ENCODE results near the gene ZNF718.
"Not testable (repeated sequence)": the region's sequence is repeated elsewhere in the genome, so short reads cannot be mapped to it uniquely, and the experiment has no call there.

ZNF718 gene

DNA sequence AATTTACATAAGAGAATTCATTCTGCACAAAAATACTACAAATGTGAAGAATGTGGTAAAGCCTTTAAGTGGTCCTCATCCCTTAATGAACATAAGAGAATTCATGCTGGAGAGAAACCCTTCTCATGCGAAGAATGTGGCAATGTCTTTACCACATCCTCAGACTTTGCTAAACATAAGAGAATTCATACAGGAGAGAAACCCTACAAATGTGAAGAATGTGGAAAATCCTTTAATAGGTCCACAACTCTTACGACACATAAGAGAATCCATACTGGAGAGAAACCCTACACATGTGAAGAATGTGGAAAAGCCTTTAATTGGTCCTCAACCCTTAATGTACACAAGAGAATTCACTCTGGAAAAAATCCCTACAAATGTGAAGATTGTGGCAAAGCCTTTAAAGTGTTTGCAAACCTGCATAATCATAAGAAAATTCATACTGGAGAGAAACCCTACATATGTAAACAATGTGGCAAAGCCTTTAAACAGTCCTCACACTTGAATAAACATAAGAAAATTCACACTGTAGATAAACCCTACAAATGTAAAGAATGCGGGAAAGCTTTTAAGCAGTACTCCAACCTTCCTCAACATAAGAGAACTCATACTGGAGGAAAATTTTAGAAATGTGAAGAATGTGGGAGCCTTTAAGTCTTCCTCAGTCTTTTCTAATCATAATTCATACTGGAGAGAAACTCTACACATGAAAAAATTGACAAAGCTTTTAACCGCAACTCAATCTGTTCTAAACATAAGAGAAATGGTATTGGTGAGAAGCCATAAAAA is 37.4 kb downstream of the ZNF718 start:
- no peak for DNase-seq (ENCODE audit: low read depth, low spot score)

- DNase-seq (ENCODE audit: low read depth, low spot score) = not testable (repeated sequence)
Measured at GRCh38 chr4:169640-170039, 45.3 kb downstream of the ZNF718 start.

- not testable (repeated sequence) for DNase-seq (ENCODE audit: low read depth, low spot score)
Measured at GRCh38 chr4:171318-171717, 47.0 kb downstream of the ZNF718 start.

GRCh38 chr4:173666-174314 is 49.5 kb downstream of the ZNF718 start:
- no peak for DNase-seq (ENCODE audit: low read depth, low spot score)

DNA sequence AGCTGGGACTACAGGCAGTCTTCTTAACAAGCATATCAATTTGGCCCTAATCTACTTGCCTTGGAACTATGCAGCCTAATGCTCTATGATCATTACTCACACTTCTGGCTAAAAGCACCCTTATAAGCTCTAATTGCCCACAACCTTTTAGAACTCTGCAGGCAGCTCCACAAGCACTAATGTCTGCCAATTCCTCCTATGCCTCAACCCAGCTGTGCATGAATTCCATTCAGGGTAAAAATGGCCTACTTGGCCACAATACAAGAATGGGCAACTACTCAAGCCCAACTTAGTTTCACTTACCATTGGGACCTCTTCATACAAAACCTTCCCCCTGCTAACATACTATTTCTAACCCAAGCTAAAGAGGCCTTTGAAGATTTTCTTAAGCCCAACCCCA is 51.7 kb downstream of the ZNF718 start:
- no peak for DNase-seq (ENCODE audit: low read depth, low spot score)

DNA sequence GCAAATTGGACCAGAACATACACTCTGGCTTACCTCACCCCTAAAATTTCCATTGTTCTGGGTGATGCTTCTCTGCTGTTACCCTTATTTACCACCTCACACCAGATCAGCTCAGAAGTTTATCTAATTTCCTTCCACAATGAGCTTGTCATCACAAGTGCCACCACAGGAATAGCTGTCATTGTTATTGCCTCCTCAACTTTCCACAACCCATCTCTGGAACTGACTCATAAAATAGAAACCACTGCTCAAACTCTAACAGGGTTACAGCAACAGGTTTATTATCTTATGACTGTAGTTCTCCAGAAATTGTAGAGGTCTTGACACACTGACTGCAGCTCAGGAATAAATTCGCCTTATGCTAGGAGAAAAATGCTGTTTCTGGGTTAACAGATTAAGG is 52.7 kb downstream of the ZNF718 start:
- no peak for DNase-seq (ENCODE audit: low read depth, low spot score)

- not testable (repeated sequence) for DNase-seq (ENCODE audit: low read depth, low spot score)
Measured at GRCh38 chr4:182225-182624, 57.9 kb downstream of the ZNF718 start.

- DNase-seq (ENCODE audit: low read depth, low spot score) = no peak
Measured at GRCh38 chr4:188091-188490, 63.8 kb downstream of the ZNF718 start.

- DNase-seq (ENCODE audit: low read depth, low spot score) = not testable (repeated sequence)
Measured at GRCh38 chr4:195159-195558, 70.9 kb downstream of the ZNF718 start.

DNA sequence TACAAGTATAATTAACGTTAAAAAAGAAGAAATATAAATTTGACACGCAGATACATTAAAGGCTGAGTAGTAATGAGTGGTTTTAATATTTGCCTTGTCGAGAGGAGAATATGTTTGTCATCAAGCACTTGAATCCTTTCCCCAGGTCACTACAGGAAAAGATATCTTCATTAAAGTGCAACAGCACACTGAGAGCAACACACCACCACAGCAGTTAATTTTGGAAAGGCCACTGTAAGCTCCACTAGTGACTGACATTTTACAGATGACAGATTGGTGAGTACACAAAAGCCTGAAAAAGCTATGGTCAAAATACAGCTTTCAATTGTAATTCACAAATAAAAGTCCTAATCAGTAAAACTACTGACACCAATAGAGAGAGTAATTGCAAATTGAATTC is 76.6 kb downstream of the ZNF718 start:
- DNase-seq (ENCODE audit: low read depth, low spot score) = no peak

- DNase-seq (ENCODE audit: low read depth, low spot score) = not testable (repeated sequence)
Measured at GRCh38 chr4:202822-203221, 78.5 kb downstream of the ZNF718 start.

DNA sequence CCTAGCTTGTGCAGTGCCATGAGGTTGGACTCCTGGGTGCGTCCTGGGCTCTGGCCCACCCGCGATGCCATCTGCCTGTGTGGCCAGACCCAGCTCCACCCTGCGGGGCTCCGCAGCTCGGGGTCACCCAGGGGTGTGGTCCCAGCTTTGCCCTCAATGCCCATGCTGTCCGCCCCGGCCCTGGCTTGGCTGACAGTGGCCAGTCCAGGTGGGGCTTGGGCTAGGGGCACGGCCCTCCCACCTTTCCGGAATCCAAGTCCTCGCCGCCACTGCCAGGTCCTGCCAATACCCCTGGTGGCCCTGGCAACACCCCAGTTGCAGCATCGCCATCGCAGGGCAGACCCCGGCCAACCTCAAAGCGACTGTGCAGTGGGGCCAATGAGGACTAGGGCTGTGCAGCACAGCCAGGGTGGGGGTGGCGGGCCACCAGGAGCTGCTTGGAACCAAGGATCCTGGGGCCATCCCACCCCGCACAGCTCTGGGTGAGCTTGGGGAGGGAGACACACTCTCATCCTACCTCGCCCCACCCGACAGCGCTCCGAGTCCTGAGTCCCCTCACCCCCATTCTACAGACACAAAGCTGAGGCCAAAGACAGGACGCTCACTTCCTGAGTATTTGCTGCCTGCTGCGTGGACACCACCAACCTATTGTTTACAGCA is 80.9 kb downstream of the ZNF718 start:
- DNase-seq (ENCODE audit: low read depth, low spot score) = no peak

DNA sequence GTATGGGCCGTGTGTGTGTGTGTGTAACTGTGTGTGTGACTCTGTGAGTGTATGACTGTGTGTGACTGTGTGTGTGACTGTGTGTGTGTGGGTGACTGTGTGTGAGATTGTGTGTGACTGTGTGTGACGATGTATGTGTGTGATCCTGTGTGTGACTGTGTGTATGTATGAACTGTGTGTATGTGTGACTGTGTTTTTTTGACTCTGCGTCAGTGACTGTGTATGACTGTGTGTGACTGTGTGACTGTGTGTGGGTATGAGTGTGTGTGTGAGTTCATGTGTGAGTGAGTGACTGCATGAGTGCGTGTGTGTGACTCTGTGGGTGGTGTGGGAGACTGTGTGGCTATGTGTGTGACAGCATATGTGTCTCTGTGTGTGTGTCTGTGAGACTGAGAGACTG is 81.8 kb downstream of the ZNF718 start:
- DNase-seq (ENCODE audit: low read depth, low spot score) = no peak

DNA sequence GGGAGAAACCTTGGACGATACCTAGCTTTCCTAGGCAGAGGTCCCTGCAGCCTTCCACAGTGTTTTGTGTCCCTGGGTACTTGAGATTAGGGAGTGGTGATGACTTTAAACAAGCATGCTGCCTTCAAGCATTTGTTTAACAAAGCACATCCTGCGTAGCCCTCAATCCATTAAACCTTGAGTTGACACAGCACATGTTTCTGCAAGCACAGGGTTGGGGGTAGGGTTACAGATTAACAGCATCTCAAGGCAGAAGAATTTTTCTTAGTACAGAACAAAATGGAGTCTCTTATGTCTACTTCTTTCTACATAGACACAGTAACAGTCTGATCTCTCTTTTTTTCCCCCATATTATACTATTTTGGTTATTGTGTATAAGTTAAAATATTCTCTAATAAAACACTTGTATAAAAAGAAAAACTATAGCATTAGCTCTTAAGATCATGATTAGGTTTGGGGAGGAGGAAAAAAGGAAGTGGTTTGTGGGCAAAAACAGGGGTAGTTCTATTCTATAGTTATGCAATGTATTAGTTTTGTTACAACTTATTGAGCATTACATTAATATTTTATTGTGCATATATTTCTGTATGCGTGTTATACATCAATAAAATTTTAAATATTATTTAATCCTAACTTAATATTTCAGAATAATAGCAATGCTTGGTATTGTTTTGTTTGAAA is 84.3 kb downstream of the ZNF718 start:
- DNase-seq (ENCODE audit: low read depth, low spot score) = not testable (repeated sequence)

DNA sequence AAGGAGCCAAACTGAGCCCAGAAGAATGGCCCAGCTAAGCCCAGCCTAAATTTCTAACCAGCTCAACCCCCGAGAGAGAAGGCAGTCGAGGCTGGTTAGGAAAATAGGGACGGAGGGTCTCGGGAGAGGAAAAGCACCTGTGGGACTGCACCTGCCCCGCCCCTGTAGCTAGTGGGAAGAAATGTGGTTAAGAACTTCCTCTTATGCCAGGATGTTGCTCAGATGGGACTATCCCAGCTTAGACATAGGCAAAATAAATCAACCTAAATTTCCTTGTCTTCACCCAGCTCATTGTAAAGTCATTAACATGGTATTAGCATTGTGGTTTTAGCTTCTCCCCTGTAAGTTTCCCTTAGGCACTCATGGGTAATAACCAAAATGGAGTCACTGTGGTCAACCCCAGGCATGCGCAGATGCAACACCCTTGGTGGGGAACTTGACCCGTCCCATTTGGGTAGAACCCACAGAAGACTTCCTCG is 86.8 kb downstream of the ZNF718 start:
- no peak for DNase-seq (ENCODE audit: low read depth, low spot score)

DNA sequence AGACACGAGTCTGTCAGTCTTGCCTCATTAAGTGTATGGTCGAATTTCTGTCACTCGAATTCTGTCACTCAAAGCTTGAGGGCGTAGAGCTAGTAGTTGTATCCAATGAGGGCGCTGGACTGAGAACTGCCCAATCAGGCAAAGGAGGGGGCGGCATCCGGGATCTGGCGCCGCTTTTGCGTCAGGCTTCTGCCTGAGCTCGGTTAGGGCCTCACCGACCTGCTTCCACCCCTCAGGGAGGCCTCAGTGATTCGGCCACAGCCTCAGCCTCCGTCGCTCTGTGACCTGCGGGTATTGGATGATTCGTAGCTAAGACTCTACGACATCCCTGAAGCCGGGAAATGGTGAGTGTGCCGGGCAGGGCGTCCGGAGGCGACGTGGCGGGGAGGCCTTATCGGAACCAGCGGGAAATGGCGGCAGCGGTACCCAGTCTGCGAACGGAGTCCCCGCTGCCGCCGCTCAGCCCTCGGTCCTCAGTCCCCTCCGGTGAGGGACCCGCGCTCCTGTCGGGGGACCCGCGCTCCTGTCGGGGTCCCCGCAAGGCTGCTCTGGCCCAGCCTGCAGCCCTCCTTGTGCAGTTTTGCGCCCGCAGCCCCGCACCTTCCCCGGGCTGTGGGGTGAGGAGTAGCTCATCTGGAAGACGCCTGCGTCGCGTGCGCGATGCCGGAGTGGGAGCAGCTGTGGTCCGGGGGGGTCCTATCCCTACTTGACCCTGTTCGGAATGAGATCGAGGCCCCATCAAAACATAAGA is 88.3 kb downstream of the ZNF718 start:
- DNase-seq (ENCODE audit: low read depth, low spot score) = no peak

GRCh38 chr4:213189-213535 is 88.9 kb downstream of the ZNF718 start:
- not testable (repeated sequence) for DNase-seq (ENCODE audit: low read depth, low spot score)

Data from activated naive CD8-positive, alpha-beta T cell treated with anti-CD3 and anti-CD28 coated beads, Interleukin-2, amount 50 U/mL, for 16 hours (primary cell).